ENCODE measurements around the gene FSTL1. TPM values are rescaled to one million over a fixed set of nuclear protein-coding genes. Genes with fewer than 3 reads are reported as not detected.

The FSTL1 gene
- total RNA-seq, 1 donor from 2014 or later = 2,574 TPM

DNA sequence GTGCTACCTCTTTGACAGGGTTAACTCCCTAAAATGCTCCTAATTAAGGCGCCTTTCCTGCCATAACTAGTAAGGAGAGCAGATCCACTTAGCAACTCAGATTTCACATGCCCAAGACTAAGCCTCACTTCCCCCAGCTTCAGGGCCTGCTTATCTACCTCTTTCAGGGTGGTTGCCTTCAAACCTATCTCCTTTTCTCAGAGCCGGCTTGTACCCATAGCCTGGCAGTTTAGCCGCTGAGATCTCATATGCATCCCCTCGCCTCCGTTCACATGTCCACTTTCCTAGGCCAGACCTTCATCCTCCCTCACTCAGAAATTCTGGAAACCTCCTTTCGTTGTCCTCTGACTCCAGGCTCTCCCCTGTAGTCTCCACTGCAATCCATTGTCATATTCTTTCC lies 1.0 kb upstream of the FSTL1 start:
- H3K27ac Mint-ChIP-seq (ENCODE audit: unreplicated experiment) = peak overlapping the region; percentile 85
- H3K36me3 Mint-ChIP-seq (ENCODE audit: unreplicated experiment) = peaks cover 3% of the 10 kb centered on the region
- H3K4me1 Mint-ChIP-seq (ENCODE audit: unreplicated experiment) = peaks cover 26% of the 10 kb centered on the region
- no peak for DNase-seq (ENCODE audit: extremely low spot score, unreplicated experiment)
- H3K9me3 Mint-ChIP-seq (ENCODE audit: unreplicated experiment) = peaks cover 4% of the 10 kb centered on the region
- peak overlapping the region; percentile 74 for H3K4me3 Mint-ChIP-seq (ENCODE audit: unreplicated experiment)
- TF ChIP-seq, protein P1, sequence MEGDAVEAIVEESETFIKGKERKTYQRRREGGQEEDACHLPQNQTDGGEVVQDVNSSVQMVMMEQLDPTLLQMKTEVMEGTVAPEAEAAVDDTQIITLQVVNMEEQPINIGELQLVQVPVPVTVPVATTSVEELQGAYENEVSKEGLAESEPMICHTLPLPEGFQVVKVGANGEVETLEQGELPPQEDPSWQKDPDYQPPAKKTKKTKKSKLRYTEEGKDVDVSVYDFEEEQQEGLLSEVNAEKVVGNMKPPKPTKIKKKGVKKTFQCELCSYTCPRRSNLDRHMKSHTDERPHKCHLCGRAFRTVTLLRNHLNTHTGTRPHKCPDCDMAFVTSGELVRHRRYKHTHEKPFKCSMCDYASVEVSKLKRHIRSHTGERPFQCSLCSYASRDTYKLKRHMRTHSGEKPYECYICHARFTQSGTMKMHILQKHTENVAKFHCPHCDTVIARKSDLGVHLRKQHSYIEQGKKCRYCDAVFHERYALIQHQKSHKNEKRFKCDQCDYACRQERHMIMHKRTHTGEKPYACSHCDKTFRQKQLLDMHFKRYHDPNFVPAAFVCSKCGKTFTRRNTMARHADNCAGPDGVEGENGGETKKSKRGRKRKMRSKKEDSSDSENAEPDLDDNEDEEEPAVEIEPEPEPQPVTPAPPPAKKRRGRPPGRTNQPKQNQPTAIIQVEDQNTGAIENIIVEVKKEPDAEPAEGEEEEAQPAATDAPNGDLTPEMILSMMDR (IDR thresholded peaks at IDR 0.05) = no peak
- H3K27me3 Mint-ChIP-seq (ENCODE audit: unreplicated experiment) = no peaks in the 10 kb centered on the region

DNA sequence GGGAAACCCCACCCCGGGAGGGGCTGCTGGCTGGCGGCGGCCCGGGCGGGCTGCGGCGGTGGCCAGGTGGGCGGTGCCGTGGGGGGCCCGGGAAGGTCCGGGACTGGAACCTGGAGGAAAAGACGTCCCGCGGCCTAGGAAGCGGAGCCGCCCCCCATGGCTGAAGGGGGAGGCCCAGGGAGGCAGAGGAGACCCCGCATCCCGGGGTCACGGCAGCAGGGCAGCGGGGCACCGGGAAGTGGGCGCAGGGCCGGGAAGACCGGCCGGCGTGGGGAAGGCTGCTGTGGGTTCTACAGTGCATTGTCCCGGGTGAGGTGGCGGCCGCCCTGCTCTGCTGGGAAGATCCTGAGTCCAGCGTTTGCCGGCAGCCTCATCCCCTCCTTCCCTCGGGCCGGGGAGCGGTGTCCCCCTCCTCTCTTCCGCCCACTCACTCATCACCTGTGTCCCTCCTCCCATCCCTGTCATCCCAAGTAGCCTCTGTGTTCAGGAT lies 525 bp upstream of the FSTL1 start:
- H3K36me3 Mint-ChIP-seq (ENCODE audit: unreplicated experiment) = peaks cover 3% of the 10 kb centered on the region
- H3K9me3 Mint-ChIP-seq (ENCODE audit: unreplicated experiment) = peaks cover 4% of the 10 kb centered on the region
- H3K4me3 Mint-ChIP-seq (ENCODE audit: unreplicated experiment) = peak overlapping the region; percentile 74
- TF ChIP-seq, protein P1 (IDR thresholded peaks at IDR 0.05) = no peak
- no peak for DNase-seq (ENCODE audit: extremely low spot score, unreplicated experiment)
- peaks cover 31% of the 10 kb centered on the region for H3K4me1 Mint-ChIP-seq (ENCODE audit: unreplicated experiment)
- H3K27me3 Mint-ChIP-seq (ENCODE audit: unreplicated experiment) = no peaks in the 10 kb centered on the region
- peak overlapping the region; percentile 85 for H3K27ac Mint-ChIP-seq (ENCODE audit: unreplicated experiment)

DNA sequence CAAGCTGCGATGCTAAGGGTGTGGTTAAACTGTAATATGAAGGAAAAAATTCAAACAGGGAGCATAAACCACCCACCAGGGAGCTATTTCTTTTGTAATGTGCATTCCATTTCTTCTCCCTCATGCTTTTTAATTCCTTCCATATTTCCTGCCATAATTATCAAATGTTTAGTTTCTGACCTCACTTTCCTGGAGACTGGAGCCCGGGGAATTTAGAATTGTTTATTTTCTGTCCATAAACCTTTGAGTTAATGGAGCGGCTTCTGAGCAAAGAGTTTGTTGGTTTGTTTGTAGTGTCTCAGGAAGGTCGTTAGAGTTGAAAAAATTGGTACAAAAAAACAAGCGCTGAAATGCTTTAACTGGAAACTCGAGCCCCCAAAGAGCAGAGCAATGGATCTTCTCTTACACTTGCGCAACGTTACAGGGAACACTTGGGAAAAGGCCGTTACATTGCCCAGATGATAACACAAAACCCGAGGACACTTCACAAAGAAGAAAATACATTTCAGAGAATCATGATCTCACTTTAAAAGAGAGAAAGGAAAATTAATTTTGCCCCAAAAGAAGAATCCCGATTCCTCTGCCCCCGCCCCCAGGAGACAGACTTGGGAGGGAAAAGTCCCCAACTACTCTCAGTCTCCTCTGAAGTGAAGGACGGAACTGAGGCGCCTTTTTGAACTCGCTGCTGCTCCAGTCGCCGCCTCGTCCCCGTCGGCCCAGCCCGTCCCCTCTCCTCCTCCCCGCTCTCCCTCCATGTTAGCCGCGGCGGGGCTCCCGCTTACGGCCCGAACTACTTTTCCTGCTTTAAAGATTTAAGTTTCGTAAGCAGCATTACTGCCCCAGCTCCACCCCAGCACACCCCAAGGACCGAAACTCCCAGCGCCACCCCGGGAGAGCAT lies 842 bp downstream of the FSTL1 start:
- Mint-ChIP-seq H3K27me3 (ENCODE audit: unreplicated experiment) (no peaks in the 10 kb centered on the region), H3K9me3 (ENCODE audit: unreplicated experiment) (peaks cover 4% of the 10 kb centered on the region)

DNA sequence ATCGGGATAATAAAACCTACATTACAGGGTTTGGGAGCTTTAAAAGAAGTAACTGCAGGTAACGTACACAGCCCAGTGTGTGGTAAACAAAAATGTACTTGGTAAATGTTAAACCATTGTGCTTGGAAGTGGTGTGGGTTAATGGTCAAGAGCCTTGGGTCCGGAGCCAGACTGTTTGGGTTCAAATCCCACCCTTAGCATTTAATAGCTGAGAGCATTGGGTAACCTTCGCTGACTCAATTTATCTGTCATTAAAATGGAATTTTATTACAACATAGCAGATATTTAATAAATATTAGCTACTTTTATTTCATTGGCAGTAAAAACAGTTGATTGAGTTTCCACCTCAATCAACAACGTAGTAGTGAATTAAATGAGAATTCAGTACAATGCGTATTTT lies 1.5 kb downstream of the FSTL1 start:
- TF ChIP-seq, protein P1 (IDR thresholded peaks at IDR 0.05) = no peak
- no peaks in the 10 kb centered on the region for H3K27me3 Mint-ChIP-seq (ENCODE audit: unreplicated experiment)
- peak overlapping the region; percentile 84 for H3K4me3 Mint-ChIP-seq (ENCODE audit: unreplicated experiment)
- peaks cover 4% of the 10 kb centered on the region for H3K9me3 Mint-ChIP-seq (ENCODE audit: unreplicated experiment)
- no peak for DNase-seq (ENCODE audit: extremely low spot score, unreplicated experiment)
- H3K36me3 Mint-ChIP-seq (ENCODE audit: unreplicated experiment) = peaks cover 3% of the 10 kb centered on the region
- peaks cover 51% of the 10 kb centered on the region for H3K4me1 Mint-ChIP-seq (ENCODE audit: unreplicated experiment)
- peak overlapping the region; percentile 92 for H3K27ac Mint-ChIP-seq (ENCODE audit: unreplicated experiment)

More for the DNA sequence above, 842 bp downstream of the FSTL1 start:
- no peak for DNase-seq (ENCODE audit: extremely low spot score, unreplicated experiment)
- peak overlapping the region; percentile 92 for H3K27ac Mint-ChIP-seq (ENCODE audit: unreplicated experiment)
- peaks cover 3% of the 10 kb centered on the region for H3K36me3 Mint-ChIP-seq (ENCODE audit: unreplicated experiment)
- H3K4me3 Mint-ChIP-seq (ENCODE audit: unreplicated experiment) = peak overlapping the region; percentile 84
- TF ChIP-seq, protein P1 (IDR thresholded peaks at IDR 0.05) = no peak
- H3K4me1 Mint-ChIP-seq (ENCODE audit: unreplicated experiment) = peaks cover 44% of the 10 kb centered on the region

DNA sequence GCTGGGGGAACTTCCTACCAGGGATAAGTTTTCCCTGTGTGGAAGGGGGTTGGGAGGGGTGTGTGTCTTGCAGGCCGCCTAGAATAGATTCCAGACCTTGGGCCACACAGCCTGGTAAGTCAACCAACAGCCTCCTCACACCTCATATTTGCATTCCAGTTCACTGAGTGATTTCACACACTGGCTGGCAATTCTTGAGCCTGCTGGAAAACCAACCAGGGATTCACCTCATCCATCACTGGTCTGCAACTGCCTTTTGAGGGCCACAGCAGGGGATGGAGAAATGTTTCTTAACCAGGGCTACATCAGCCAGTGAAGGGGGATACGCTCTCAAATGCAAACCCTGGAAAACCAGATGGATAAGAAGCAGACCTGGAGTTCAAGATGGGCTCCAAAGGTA lies 2.0 kb downstream of the FSTL1 start:
- Mint-ChIP-seq H3K9me3 (ENCODE audit: unreplicated experiment) (peaks cover under 1% of the 10 kb centered on the region), H3K36me3 (ENCODE audit: unreplicated experiment) (peaks cover 3% of the 10 kb centered on the region), H3K27ac (ENCODE audit: unreplicated experiment) (peak overlapping the region; percentile 92), H3K4me1 (ENCODE audit: unreplicated experiment) (peaks cover 56% of the 10 kb centered on the region), H3K27me3 (ENCODE audit: unreplicated experiment) (no peaks in the 10 kb centered on the region), H3K4me3 (ENCODE audit: unreplicated experiment) (peak overlapping the region; percentile 84)
- DNase-seq (ENCODE audit: extremely low spot score, unreplicated experiment) = no peak
- TF ChIP-seq, protein P1 (IDR thresholded peaks at IDR 0.05) = no peak
